Neural cell (in vitro differentiated cells): Measurements from ENCODE around the gene COL23A1. TPM values are rescaled to one million over a fixed set of nuclear protein-coding genes. Genes with fewer than 3 reads are reported as not detected.

ENCODE experiments used
- H2AFZ ChIP-seq: fragments of 200-600, 300-800 bp; sonication (generic), shearing (Covaris generic); 2 replicates; pipeline ENCODE4 v1.6.0; 2014; ENCODE audit warnings: low read depth, mild to moderate bottlenecking, antibody characterized with exemption, low read length, moderate library complexity
- H3F3A ChIP-seq: fragments of 200-600 bp; shearing (Covaris generic); 2 replicates; pipeline ENCODE4 v1.6.1; 2016; ENCODE audit warnings: mild to moderate bottlenecking, moderate library complexity, mixed read lengths, antibody characterized with exemption, low read length; ENCODE audit not compliant: insufficient read depth, poor library complexity, severe bottlenecking
- H3K27ac ChIP-seq: fragments of 200-600, 300-800 bp; sonication (generic), shearing (Covaris generic); 2 replicates; pipeline ENCODE4 v1.5.1; 2014; ENCODE audit warnings: mild to moderate bottlenecking, low read length, moderate library complexity
- H3K27me3 ChIP-seq: fragments of 300-800, 200-600 bp; sonication (generic), shearing (Covaris generic); 2 replicates; pipeline ENCODE4 v1.6.0; 2014; ENCODE audit warnings: mild to moderate bottlenecking, low read depth, low read length, moderate library complexity; ENCODE audit not compliant: insufficient read depth
- H3K36me3 ChIP-seq: fragments of 300-800, 200-600 bp; sonication (generic), shearing (Covaris generic); 2 replicates; pipeline ENCODE4 v1.5.1; 2014; ENCODE audit warnings: mild to moderate bottlenecking, antibody characterized with exemption, low read length, moderate library complexity; ENCODE audit not compliant: insufficient read depth
- H3K4me2 ChIP-seq: fragments of 300-800, 200-600 bp; sonication (generic), shearing (Covaris generic); 2 replicates; pipeline ENCODE4 v1.6.0; 2014; ENCODE audit warnings: mild to moderate bottlenecking, low read length
- H3K4me3 ChIP-seq: fragments of 300-800, 200-600 bp; sonication (generic), shearing (Covaris generic); 2 replicates; pipeline ENCODE4 v1.5.1; 2014; ENCODE audit warnings: mild to moderate bottlenecking, low read length, moderate library complexity
- H3K79me2 ChIP-seq: fragments of 200-600 bp; shearing (Covaris generic); replicated peaks from 2 replicates; pipeline ENCODE4 v1.6.0; 2014; ENCODE audit warnings: mild to moderate bottlenecking, low read length, moderate library complexity; ENCODE audit not compliant: insufficient read depth
- H3K9ac ChIP-seq: fragments of 300-800, 200-600 bp; sonication (generic), shearing (Covaris generic); 2 replicates; pipeline ENCODE4 v1.6.1; 2016; ENCODE audit warnings: mild to moderate bottlenecking, low read length, mixed read lengths
- H3K9me2 ChIP-seq: fragments of 200-600 bp; shearing (Covaris generic); 2 replicates; pipeline ENCODE4 v1.6.1; 2016; ENCODE audit warnings: mild to moderate bottlenecking, low read length, mixed read lengths; ENCODE audit not compliant: insufficient read depth
- H3K9me3 ChIP-seq: fragments of 200-600, 300-800 bp; sonication (generic), shearing (Covaris generic); 2 replicates; pipeline ENCODE4 v1.6.1; 2016; ENCODE audit warnings: mild to moderate bottlenecking, mixed run types, low read length, moderate library complexity, mixed read lengths
- H4K20me1 ChIP-seq: fragments of 200-600 bp; shearing (Covaris generic); 2 replicates; pipeline ENCODE4 v1.6.1; 2016; ENCODE audit warnings: mild to moderate bottlenecking, mixed run types; ENCODE audit not compliant: insufficient read depth
- CTCF ChIP-seq: fragments of 450-650 bp; IDR thresholded peaks from 2 replicates; pipeline ENCODE4 v1.5.1; 2014; ENCODE audit warnings: antibody characterized with exemption, mild to moderate bottlenecking, moderate library complexity; ENCODE audit not compliant: poor library complexity, severe bottlenecking
- EP300 ChIP-seq: fragments of 450-650 bp; conservative IDR thresholded peaks from 2 replicates; pipeline ENCODE4 v1.6.1; 2014; ENCODE audit warnings: antibody characterized with exemption, mild to moderate bottlenecking, moderate library complexity; ENCODE audit not compliant: poor library complexity, severe bottlenecking
- EZH2 ChIP-seq: fragments of 200-600, 300-800 bp; shearing (Covaris generic), sonication (generic); IDR thresholded peaks from 2 replicates; pipeline ENCODE4 v1.6.1; 2014; ENCODE audit warnings: antibody characterized with exemption, low read length, borderline replicate concordance, mild to moderate bottlenecking; ENCODE audit not compliant: insufficient read depth, poor library complexity, severe bottlenecking
- MXI1 ChIP-seq: fragments of 450-650 bp; conservative IDR thresholded peaks from 2 replicates; pipeline ENCODE4 v1.6.1; 2014; ENCODE audit warnings: antibody characterized with exemption, mild to moderate bottlenecking; ENCODE audit not compliant: poor library complexity, severe bottlenecking
- POLR2AphosphoS5 ChIP-seq: IDR thresholded peaks from 2 replicates; pipeline ENCODE4 v1.6.1; 2012
- RAD21 ChIP-seq: fragments of 450-650 bp; conservative IDR thresholded peaks from 2 replicates; pipeline ENCODE4 v1.6.1; 2014; ENCODE audit warnings: antibody characterized with exemption, mild to moderate bottlenecking, moderate library complexity
- SMC3 ChIP-seq: fragments of 450-650 bp; conservative IDR thresholded peaks from 2 replicates; pipeline ENCODE4 v1.6.1; 2014; ENCODE audit warnings: antibody characterized with exemption, mild to moderate bottlenecking, moderate library complexity; ENCODE audit not compliant: poor library complexity
- TAF1 ChIP-seq: IDR thresholded peaks from 2 replicates; pipeline ENCODE4 v1.6.1; 2012; ENCODE audit warnings: low read depth
- polyA plus RNA-seq: library from polyadenylated mRNA; depleted of rRNA; stranded (reverse); fragments of >200 nt; gene quantifications from 2 replicates; pipeline ENCODE4 v1.2.3, GENCODE V29; 2014

COL23A1 gene
- polyA plus RNA-seq, 1 donor from 2014 or later: not detected

GRCh38 chr5:178221282-178221681 lies 368.9 kb downstream of the COL23A1 start:
- Histone ChIP-seq H4K20me1 (no peaks in the 10 kb centered on the region), H3K27me3 (no peaks in the 10 kb centered on the region), H3K4me2 (no peak overlapping the region), H3K9me3 (no peaks in the 10 kb centered on the region), H3K36me3 (no peaks in the 10 kb centered on the region), H3F3A (no peaks in the 10 kb centered on the region), H3K79me2 (no peaks in the 10 kb centered on the region), H3K9me2 (no peaks in the 10 kb centered on the region), H3K27ac (no peak overlapping the region), H3K4me3 (no peak overlapping the region), H2AFZ (no peak overlapping the region), H3K9ac (no peak overlapping the region)
- TF ChIP-seq EZH2 (no peak), POLR2AphosphoS5 (peak; percentile 30)

GRCh38 chr5:178218827-178219226 lies 371.4 kb downstream of the COL23A1 start:
- no peak overlapping the region for H3K27ac ChIP-seq
- no peaks in the 10 kb centered on the region for H4K20me1 ChIP-seq
- H3K9ac ChIP-seq: no peak overlapping the region
- no peaks in the 10 kb centered on the region for H3K9me3 ChIP-seq
- no peak overlapping the region for H3K4me3 ChIP-seq
- H3K27me3 ChIP-seq: no peaks in the 10 kb centered on the region
- H3K9me2 ChIP-seq: no peaks in the 10 kb centered on the region
- TF ChIP-seq CTCF: no peak
- TF ChIP-seq SMC3: no peak
- no peak for TF ChIP-seq TAF1
- no peak for TF ChIP-seq EP300
- no peaks in the 10 kb centered on the region for H3F3A ChIP-seq
- peaks cover 3% of the 10 kb centered on the region for H3K36me3 ChIP-seq
- no peak overlapping the region for H2AFZ ChIP-seq
- H3K79me2 ChIP-seq: no peaks in the 10 kb centered on the region
- no peak overlapping the region for H3K4me2 ChIP-seq

- Histone ChIP-seq H3K79me2 (no peaks in the 10 kb centered on the region), H3K9me3 (no peaks in the 10 kb centered on the region), H2AFZ (no peak overlapping the region), H3K27ac (no peak overlapping the region), H3K4me2 (no peak overlapping the region), H3K27me3 (no peaks in the 10 kb centered on the region), H3K9ac (no peak overlapping the region), H3K36me3 (peaks cover 6% of the 10 kb centered on the region), H3K4me3 (no peak overlapping the region), H4K20me1 (no peaks in the 10 kb centered on the region), H3F3A (no peaks in the 10 kb centered on the region), H3K9me2 (no peaks in the 10 kb centered on the region)
- TF ChIP-seq CTCF (no peak), POLR2AphosphoS5 (no peak), TAF1 (no peak), MXI1 (no peak), RAD21 (no peak)
Measured at GRCh38 chr5:178218237-178218776, 371.9 kb downstream of the COL23A1 start.
